Lung (tissue), 12 donors: ENCODE measurements around the gene E2F4. TPM values are rescaled to one million over a fixed set of nuclear protein-coding genes. Genes with fewer than 3 reads are reported as not detected.

Experiments used
- ATAC-seq: fragments of 200-7000 bp; cut with Tn5 transposase; one replicate; pipeline ENCODE4 v1.9.1; 2020; ENCODE audit warnings: moderate number of reproducible peaks; ENCODE audit not compliant: insufficient read depth, low FRiP score
- DNase-seq, 3 donors: peaks; one replicate each; pipeline ENCODE4 v3.0.0-alpha.2; 2013 to 2017
- H3K27ac ChIP-seq, 2 donors: one replicate each; pipeline ENCODE4 v1.5.1; 2013; ENCODE audit warnings: mild to moderate bottlenecking in 2 of 2, moderate library complexity in 2 of 2, control low read depth in 1 of 2, inconsistent platforms in 1 of 2, low read depth in 1 of 2, low read length in 1 of 2
- H3K27me3 ChIP-seq, 3 donors: one replicate each; pipeline ENCODE4 v1.5.1; 2013; ENCODE audit warnings: low read length in 2 of 3; ENCODE audit not compliant: control insufficient read depth in 3 of 3, insufficient read depth in 3 of 3
- H3K36me3 ChIP-seq, 4 donors: one replicate each; pipeline ENCODE4 v1.5.1; 2013; ENCODE audit warnings: low read length in 4 of 4, mild to moderate bottlenecking in 1 of 4, moderate library complexity in 1 of 4; ENCODE audit not compliant: control insufficient read depth in 4 of 4, insufficient read depth in 4 of 4
- H3K4me1 ChIP-seq, 5 donors: one replicate each; pipeline ENCODE4 v1.5.1; 2013; ENCODE audit warnings: low read length in 5 of 5, mild to moderate bottlenecking in 2 of 5, moderate library complexity in 1 of 5; ENCODE audit not compliant: control insufficient read depth in 5 of 5, insufficient read depth in 5 of 5
- H3K4me3 ChIP-seq: one replicate; pipeline ENCODE4 v1.5.1; 2013; ENCODE audit warnings: mild to moderate bottlenecking, control low read depth, moderate library complexity
- H3K9ac ChIP-seq, 2 donors: one replicate each; pipeline ENCODE4 v1.5.1; 2013; ENCODE audit warnings: low read length in 2 of 2, control low read depth in 1 of 2; ENCODE audit not compliant: insufficient read depth in 1 of 2
- H3K9me3 ChIP-seq, 4 donors: one replicate each; pipeline ENCODE4 v1.5.1; 2013; ENCODE audit warnings: low read length in 3 of 4, mild to moderate bottlenecking in 1 of 4, moderate library complexity in 1 of 4; ENCODE audit not compliant: control insufficient read depth in 4 of 4, insufficient read depth in 3 of 4
- CTCF ChIP-seq: IDR thresholded peaks from 2 replicates; pipeline ENCODE4 v1.5.1; 2012; ENCODE audit warnings: mild to moderate bottlenecking; ENCODE audit errors: control extremely low read depth, extremely low read depth
- WGBS, 2 donors: extraction: QIAGEN DNeasy Blood & Tissue Kit; methylation state at CpG; one replicate each; pipeline ENCODE4 v1.1.7; 2013; 5-methylcytosine and 5-hydroxymethylcytosine counted together
- polyA plus RNA-seq, 2 donors: library from polyadenylated mRNA; stranded (reverse); fragments of 200-250 nt; gene quantifications; one replicate each; pipeline ENCODE4 v1.2.1, GENCODE V29; 2013
- total RNA-seq, 2 donors: library from RNA; depleted of rRNA in 1 of 2; stranded (reverse); fragments of >200 nt in 1 of 2; gene quantifications; one replicate each; pipeline ENCODE4 v1.2.1, GENCODE V29; 2014 to 2021
- donor health status: control.
- donor health status: control.
- donor health status: Bipolar disorder and iron deficiency.
- donor health status: healthy.
- donor health status: DM: yes; HTN: yes; CAD: no.

The E2F4 gene
- total and polyA plus RNA-seq, 4 donors: 27.8 to 86.1 (median 56.4) TPM

GRCh38 chr16:67237396-67238277, 45.7 kb downstream of the E2F4 start:
- H3K4me3 ChIP-seq: no peak overlapping the region
- peaks cover 3 to 62% (median 58%) of the 10 kb centered on the region in 4 donors for H3K36me3 ChIP-seq
- H3K9ac ChIP-seq: no peak overlapping the region
- 87 to 93% methylated on average over 16 of the region's 16 CpGs for WGBS, 2 donors
- H3K27ac ChIP-seq: no peak overlapping the region
- DNase-seq (no peak), ATAC-seq (no peak)
- no peaks in the 10 kb centered on the region for H3K9me3 ChIP-seq
- H3K27me3 ChIP-seq: no peaks in the 10 kb centered on the region
- no peak for TF ChIP-seq CTCF
- H3K4me1 ChIP-seq: peaks cover 6 to 26% (median 22%) of the 10 kb centered on the region in 5 donors

- peaks cover 6 to 27% (median 24%) of the 10 kb centered on the region in 5 donors for H3K4me1 ChIP-seq
- H3K36me3 ChIP-seq: peaks cover 3 to 60% (median 57%) of the 10 kb centered on the region in 4 donors
- no peaks in the 10 kb centered on the region for H3K9me3 ChIP-seq
- no peak overlapping the region for H3K27ac ChIP-seq
- no peak overlapping the region for H3K4me3 ChIP-seq
- no peaks in the 10 kb centered on the region for H3K27me3 ChIP-seq
- DNase-seq: no peak
- no peak for ATAC-seq
- no peak for TF ChIP-seq CTCF
- H3K9ac ChIP-seq: no peak overlapping the region
- 98 to 99% methylated on average over 3 of the region's 3 CpGs for WGBS, 2 donors
Measured at GRCh38 chr16:67238278-67238575, 46.3 kb downstream of the E2F4 start.

GRCh38 chr16:67238806-67239470, 47.0 kb downstream of the E2F4 start:
- H3K27me3 ChIP-seq: no peaks in the 10 kb centered on the region
- H3K9ac ChIP-seq: no peak overlapping the region
- no peak for ATAC-seq
- TF ChIP-seq CTCF: no peak
- H3K9me3 ChIP-seq: no peaks in the 10 kb centered on the region
- H3K4me1 ChIP-seq: peaks cover 6 to 34% (median 31%) of the 10 kb centered on the region in 5 donors
- H3K27ac ChIP-seq: peak overlapping the region in 1 of 2 donors; percentile 78
- H3K36me3 ChIP-seq: peaks cover 3 to 59% (median 51%) of the 10 kb centered on the region in 4 donors
- H3K4me3 ChIP-seq: no peak overlapping the region
- no peak for DNase-seq
- 90 to 94% methylated on average over 9 of the region's 9 CpGs for WGBS, 2 donors
